Medulla oblongata (tissue), 1 donor: ENCODE data around the gene PDE4D.

Experiments
- DNase-seq: peaks from one replicate; pipeline ENCODE4 v3.0.0-alpha.2; 2015; ENCODE audit errors: extremely low spot score

The PDE4D gene

DNA sequence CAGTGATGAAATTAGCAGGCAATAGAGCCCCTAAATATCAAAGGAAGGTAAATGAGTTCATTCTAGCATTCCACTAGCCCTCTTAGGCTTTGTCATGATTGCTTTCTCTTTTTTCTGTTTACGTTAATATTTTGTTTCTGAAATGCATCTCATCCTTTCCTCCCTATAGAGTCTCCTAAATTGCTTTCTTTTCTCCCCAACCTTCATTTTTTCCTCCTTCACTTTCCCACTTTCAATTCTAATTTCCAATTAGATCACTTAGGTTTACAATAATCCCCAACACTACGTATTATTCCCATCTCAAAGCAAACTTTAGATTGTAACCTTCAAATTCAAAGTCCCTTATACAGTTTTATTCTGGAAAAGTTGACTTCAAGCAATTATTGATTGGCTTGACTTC is 751.4 kb downstream of the PDE4D start:
- DNase-seq = no peak

DNA sequence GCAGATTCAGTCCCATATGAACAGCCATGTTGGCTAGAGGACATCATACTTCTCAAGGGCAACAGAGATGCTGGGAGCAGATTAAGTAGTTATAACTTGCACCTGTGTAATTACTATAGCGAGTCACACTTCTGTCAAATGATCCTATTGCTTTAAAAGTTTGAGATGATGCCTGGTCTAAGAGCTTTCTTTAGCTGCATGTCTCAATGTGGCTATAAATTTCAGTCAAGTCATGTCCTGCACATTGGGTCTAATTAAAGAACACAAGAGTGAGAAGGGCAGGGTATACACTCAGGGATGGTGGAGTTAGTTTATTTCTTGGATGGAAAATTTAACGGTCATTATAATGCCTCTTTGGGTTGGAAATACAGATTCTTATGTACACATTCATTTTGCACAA is 753.4 kb downstream of the PDE4D start:
- no peak for DNase-seq

DNA sequence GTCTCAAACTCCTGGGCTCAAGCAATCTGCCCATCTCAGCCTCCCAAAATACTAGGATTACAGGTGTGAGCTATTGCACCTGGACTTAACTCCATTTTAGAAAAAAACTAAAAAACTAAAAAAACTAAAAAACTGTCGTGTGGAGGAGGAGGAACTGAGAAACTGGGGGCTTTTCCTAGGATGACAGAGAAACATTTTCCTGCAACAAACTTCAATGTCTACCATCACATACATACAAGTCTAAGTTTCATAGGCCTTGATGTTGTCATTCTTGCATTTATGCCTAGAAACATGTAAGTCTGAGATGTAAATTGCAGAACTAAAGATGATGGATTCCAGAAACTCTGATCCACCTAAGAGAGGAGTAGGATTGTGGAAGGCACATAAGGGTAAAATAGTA is 753.8 kb downstream of the PDE4D start:
- DNase-seq = no peak

DNA sequence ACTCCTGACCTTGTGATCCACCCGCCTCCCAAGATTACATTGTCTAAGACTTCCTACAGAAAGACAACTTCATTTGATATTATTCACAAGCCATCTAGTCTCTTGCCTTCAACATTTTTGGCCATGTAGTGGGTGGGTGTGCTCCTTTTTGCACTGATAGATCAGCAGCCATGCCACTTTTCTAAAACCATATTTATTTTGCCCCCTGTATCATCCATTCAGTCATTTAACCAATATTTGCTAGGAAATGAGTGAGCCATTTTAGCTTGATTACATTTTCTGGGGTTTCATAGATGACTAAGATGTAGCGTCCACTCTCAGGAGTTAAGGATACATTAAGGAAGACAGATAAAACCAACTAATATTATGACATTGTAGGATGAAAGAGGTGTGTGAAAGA is 755.0 kb downstream of the PDE4D start:
- no peak for DNase-seq

DNA sequence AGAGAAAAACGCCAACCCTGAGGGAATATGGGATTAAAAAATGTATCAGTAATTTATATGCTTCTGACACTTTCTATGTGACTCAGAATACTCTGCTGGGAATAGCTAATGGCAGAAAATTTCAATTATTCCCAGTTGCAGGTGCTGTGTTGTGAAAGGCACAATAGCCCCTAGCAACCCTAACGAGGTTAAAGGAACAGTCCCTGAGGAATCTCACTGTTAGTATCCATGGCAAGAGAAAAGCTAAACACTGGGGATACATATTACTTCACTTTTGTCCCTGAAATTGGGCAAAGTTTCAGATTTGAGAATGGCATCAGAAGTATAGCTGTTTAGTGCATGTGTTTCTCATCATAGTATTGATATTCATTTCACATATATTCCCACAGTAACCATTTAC is 755.7 kb downstream of the PDE4D start:
- no peak for DNase-seq

DNA sequence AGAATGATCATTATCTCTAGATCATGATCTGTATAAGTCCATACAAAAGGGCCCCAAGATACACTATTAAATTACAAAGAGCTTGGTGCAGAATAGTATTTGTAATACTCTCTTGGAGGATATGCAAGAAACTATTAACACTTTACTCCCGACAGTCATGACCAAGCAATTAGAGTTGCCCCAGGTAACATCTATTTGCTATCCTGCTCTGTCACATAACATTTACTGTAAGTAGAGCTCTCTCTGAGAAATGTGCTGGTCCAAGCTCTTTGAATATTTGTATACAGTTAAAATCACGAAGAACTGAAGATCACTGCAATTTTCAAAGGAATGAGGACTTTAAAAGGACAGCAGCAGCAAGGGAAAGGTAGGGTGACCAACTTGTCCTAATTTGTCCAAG is 757.0 kb downstream of the PDE4D start:
- DNase-seq = no peak

DNA sequence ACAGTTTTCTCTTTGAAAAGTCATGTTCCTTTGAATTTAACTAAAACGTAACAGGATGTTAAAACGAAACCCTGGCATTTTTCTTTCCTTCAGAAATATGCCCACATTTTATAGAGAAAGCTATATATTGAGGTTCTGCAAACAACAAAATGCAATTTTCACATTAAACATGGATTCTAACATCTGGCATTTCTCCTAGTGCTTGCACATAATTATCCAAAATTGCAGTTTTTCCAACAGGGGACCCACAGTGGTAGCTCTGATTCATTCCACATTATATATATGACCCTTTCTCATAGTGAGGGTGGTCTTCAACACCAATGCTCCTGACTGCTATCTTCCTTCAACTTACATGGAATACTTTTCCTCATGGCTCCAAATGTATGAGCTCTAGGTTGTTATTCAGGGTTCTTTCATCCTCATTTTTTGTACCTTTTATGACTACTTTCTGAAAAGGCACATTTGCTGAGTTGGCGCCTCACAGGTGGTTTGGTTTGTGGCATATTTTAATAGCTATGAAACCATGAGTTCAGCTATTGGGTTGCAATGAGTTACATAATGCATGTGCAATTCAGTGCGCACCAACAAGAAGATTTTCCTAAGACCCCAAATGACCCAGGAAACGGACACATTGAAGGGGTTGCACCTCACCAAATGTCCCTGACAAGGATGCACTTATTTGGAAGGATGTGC is 758.9 kb downstream of the PDE4D start:
- DNase-seq = no peak

DNA sequence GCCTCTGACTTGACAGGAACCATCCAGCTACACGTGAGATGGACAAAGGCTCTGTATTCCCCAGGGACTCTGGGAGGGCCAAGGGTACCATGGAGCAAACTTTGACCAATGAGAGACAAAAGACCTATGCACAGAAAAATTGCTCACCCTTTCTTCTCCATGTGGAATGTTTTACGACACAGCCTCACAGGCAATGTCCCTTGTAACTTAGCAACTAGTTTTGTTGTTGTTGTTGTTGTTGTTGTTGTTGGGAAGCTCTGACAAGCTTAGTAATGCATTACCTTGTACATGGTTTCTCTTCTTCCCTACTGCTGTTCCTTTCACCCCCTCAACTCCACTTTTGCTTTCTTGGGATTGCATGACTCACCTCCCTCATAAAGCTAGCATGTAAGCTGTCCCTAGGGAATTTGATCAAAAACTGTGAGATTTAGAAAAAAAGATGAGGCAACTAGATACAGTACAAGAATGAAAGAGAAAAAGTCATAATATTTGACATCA is 759.7 kb downstream of the PDE4D start:
- no peak for DNase-seq

DNA sequence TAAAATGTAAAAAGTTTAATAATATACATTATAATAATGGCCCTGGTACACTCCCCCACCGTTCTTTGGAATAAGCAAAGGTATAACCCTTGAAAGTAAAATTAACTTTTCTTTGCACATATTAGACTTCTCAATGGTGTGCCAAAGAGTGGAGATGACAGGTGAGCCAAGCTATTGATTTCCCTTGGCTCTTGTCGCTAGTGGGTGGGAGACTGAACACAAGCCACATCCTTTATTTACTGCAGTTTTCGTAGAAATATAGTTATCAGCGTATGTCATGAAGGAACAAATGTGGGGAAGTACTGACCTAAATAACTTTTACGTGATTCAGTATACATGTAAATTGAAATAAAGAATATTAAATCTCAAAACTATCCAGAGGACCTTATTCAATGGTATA is 761.4 kb downstream of the PDE4D start:
- DNase-seq = no peak

DNA sequence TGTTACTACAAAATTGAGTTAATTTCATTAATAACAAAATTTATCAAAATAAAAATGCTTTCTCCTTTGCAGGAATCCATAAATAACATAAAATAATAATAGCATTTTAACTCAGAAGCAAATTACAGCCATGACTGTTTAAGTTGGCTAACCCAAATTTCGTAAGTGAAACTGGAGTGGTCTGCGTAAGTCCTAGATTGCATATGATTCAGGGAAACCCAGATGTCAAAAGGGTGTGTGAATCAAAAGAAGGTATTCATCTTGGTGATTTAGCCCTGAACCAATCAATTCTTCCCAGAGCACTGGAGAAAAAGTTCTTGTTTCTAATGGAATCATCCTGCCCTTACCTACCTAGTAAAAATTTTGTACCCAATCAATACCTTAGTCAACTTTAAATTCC is 763.1 kb downstream of the PDE4D start:
- DNase-seq = no peak

DNA sequence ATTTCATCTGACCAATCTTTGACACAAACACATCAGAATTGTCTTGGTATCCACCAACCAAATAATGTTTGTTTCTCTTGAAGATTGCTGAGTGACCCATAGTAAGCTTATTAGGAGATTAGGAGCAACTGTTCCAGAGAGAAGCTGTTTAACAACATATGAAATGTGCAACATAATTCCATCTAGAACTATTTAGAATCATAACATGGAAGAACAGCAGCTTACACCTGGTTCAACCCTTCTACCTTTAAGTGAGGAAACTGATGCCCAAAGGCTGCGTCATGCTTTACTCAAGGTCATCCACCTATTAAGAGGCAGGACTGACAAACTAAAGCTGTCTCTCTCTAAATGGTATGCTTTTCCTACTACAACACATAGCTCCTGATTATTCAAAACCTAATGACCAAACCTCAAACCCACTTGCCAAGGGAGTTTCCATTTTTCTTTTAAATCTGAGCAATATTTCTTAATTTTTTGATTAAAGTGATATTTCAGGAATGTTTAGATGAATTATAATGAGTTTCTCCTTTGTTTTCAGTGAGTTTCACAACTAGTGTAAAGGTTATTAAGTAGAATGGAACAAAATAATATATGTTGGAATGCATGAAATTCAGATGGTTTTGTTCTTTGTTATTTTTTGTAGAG is 764.8 kb downstream of the PDE4D start:
- DNase-seq = no peak

DNA sequence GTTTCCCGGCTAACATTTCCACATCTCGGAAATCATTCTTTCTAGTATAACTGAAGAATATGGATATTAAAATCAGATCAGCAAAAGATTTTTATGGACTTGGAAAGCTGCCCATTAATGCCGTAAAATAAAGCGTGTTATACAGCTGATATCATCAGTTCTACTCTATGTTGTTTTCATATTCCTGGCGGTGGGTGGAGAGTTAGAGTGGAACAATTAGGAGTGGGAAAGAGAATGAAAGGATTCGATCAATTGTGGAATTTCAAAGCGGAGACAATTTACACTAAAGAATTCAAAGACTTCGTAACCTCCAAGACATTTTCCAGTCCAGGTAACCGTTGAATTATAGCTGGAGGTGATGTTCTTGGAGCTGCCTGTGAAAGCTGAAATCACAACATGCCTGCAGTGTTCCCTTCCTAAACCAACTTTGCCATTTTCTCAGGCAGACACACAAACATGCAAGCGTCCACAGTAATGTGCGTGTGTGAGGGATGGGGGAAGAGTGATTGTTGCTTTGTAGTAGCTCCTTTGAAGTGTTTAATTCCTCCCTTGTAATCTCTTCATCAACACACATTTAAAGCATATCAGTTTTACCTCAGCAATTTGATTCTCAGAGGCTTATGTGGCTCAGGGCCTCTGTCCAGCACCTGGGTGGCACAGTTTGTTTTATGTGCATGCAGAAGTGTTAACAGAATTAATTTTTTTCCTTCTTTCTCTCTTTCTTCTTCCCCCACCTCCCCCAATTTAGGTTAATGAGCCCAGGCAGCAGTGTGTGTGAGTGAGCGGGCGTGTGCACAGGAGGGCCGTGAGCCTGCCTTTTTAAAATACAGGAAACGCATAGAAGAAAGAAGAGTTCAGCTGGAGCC is 766.6 kb downstream of the PDE4D start:
- peak; percentile 31 for DNase-seq

DNA sequence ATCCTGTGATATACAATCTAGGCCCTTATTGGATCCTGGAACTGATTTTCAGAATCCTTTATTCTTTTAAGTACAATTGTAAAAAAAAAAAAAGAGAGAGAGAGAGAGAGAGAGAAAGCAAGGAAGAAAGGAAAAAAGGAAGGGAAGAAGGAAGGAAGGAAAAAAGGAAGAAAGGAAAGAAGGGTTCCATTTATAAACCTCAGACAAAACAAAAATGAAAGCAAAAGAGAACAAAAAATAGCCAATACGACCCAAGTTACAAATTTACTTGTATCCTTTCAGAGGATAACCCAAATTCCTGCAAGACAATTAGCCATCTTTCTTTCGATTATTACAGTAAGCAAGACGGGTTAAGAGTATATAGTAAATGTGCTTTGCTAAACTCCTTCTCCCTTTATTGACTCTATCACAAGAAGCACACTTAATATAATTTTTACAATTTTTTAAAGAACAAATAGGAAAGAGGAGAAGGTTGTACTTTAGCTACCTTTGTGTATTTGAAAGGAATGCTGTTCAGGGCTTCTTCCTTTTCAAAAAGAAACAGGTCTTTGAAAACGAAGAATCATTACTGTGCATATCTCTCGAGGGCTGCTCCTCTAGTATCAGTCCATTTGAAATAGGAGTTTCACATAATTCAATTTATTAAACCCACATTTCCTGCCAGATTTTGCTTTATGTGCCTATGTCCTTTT is 767.4 kb downstream of the PDE4D start:
- no peak for DNase-seq

DNA sequence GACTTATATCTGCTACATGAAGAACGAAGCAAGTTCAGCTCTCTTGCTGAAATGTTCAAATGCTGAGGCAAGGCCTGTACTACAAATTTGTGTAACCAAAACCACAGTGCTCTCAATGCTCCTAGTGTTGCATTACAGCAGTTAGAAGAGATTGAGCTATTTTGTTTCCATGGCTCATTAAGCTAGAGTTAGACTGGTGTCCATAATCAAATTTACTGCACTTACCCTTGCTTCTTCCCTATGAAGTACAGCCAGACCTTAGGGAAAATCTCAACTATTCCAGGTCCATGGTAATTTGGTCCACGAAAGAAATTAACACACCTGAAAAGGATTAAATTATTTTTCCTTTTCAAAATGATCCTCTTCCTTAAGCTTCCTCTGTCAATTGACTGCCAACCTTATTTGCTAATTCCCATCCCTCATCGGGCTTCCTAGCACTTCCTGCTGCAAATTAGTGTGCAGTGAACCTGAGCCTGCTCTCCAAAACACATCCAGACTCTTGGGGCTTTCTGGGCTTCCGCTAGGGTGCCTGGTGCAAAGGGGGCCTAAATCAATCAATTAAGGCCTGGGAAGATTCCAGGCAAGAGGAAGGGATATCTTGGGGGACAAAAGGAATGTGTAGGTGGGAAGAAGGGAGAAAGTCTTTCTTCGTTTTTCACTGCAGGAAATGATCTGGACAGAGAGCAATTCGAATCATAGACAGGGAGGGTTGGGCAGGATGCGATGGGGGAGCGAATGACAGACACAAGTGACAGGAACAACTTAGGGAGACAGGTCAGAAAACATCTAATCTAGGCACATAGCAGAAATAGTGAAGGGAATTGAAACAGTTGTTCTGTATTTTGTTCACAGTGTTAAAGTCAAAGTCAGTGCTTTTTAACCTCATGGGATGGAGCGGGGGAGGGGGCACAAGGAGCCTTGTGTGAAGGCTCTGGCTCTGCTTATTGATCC is 768.2 kb downstream of the PDE4D start:
- no peak for DNase-seq

DNA sequence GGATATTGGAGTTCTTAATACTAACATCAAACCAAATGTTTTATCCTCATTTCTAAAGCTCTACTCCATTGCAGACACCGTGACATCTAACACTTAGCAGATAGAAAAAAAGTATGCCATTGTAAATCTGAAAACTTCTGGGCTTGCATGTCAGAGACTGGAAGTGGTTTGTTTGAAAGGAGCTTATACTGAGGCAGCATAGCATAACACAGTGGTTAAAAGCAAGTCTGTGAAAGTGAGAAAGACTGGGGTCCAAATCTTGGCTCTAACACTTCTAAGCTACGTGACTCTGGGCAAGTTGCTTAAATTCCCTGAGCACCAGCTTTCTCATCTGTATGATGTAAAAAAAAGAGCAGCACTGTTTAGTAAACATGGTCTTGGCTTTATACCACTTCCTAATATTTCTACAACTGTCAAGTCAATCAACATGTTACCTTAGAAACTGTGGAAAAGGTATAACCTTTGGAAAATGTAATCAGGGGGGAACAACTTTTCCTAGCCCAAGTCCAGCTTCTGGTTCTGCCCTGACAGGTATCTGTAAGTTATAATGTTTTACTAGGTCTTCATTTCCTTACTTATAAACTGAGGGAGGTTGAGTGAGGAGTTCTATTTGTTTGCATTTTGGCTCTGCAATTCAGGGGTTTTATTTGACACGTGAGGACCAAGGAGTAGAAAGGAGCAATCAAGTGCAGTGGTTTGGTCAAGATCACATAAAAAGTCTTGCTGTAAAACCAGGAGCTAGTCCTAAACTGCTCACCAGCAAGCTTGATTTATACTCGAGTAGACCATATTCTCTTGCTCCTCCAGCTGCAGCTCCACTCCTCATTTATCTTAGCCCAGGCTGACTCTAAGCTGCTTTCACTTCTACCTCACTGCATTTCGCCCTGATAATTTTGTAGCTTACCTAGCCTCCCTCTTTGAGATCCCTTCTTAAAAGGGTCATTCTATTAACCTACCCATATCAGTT is 769.6 kb downstream of the PDE4D start:
- DNase-seq = no peak

DNA sequence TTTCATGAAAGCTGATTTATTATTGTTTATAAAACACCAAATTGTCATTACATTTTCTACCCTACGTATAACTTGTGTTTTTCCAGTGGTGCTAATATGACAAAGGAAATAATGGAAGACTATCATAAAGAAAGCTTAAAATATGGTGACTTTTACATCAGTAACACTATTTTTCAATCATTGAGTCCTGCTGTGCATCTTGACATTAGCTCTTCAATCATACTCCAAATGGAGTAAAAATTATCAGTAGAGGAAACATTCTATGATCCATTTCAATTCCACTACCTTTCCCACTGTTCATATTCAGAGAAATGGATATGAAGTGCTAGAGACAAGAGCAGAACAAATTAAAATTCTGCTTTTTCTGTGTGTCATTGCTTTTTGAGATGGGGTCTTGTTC is 774.0 kb downstream of the PDE4D start:
- no peak for DNase-seq

DNA sequence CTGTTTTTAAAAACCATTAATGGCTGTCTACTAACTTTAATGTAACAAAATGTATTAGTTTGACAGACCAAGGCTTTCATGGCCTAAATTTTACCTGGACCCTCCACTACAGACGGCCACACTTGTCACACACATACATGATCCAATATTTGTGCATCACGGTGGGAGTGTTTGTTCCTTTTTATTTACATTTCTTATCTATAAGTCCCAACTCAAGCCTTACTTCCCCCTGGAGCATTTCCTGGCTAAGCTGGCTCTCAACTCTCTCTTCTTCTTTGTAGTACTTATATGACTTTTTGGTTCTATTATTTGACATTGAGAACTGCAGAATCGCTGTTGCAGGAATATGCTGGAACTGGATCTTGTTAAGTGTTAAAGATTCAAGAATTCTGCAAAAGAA is 776.2 kb downstream of the PDE4D start:
- no peak for DNase-seq

DNA sequence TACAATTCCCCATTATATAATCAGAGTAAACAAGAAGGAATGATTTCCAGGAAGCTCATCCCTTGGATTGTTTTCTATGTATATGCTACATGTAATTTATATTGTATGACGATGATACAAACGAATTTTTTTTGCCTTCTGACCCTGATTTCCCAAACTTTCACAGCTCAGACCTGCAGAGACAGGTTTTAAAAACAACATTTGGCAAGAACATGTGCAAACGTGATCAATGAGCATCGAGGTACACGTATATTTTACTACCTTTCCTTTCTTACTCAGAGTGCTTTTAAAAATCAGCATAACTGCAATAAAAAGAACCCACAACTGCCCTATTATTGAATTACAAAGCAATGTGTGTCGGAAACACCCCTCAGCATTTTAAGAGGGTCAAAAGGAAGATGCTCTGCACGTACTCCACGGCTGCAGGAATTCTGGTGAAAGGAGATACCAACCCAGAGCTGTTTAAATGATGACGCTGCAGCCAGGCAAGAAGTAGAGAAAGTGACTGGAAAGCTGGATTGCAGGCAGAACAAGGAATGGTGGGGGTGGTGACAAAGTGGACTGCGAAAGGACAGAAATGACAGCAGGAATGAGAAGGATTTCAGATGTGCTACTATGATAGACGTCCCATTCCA is 777.2 kb downstream of the PDE4D start:
- no peak for DNase-seq

DNA sequence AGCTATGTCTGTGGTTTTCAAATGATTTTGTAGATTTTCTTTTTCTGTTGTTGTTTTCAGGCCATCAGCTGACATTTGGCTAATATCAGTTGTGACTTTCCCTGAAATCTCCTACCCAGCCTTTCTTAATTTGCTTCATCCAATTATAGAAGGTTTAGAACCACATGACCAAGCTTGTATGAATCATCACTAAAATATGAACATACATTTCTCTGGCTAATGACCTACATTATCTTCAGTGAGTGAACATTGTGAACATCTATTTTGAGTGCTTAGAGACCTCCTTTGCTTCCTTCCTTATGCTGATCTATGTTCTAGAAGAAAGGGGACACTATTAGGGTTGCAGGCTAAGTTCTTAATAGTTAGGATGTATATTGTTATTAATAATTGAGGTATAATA is 778.2 kb downstream of the PDE4D start:
- no peak for DNase-seq
